ENCODE data around the gene POLR2B. TPM values are rescaled to one million over a fixed set of nuclear protein-coding genes. Genes with fewer than 3 reads are reported as not detected.

The POLR2B gene
- total and polyA plus RNA-seq, 2 of the 8 experiments (the other 6 are each of a cell fraction or from before 2014, with no cell fraction given), result 59.3 to 115 TPM

DNA sequence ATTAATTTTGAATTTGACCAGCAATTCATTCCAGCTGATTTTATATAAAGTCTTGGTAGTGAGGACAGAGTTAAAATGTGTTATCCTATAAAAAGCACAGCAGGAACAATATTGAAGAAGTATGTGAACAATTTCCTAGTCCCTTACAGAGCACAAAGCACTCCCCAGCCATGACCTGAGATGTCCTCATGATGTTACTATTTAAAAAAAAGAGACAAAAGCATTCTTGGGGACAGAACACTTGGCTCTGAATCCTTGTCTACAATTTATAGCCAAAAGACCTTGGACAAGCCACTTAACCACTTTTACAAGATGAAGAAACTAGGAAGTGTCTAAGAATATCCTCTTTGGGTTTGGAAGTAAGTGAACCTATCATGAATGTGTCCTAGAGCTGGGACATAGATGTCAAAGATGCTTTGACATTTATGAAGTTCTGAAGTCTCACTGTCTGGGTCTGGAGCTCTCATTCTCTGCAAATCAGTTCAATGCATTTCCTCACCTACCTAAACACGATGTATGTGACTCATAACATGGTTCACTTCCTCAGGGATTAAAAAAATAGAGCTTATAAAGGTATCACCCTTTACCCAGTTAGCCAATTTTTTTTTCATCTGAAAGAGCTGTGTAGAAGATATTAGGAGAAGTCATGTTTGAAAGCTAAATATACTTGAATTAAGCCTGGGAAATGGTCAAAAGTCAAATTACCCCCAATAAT, 70.1 kb downstream of the POLR2B start:
- Histone ChIP-seq H3K27me3 (replicated peaks in 1 of 4; ENCODE audit: control insufficient read depth in 3 of 4, extremely low read depth in 1 of 4, insufficient read depth in 3 of 4, low read length in 3 of 4) (no peaks in the 10 kb centered on the region), H2AK5ac (ENCODE audit: low read depth, low read length) (no peak overlapping the region), H4K20me1 (replicated peaks in 1 of 2; ENCODE audit: control insufficient read depth in 1 of 2, insufficient read depth in 2 of 2, low read length in 2 of 2) (no peaks in the 10 kb centered on the region), H3K36me3 (ENCODE audit: control insufficient read depth in 2 of 4, insufficient read depth in 4 of 4, low read length in 3 of 4) (no peaks in the 10 kb centered on the region), H2BK12ac (ENCODE audit: low read depth, low read length) (no peak overlapping the region), H3K23ac (ENCODE audit: insufficient read length) (no peak overlapping the region), H3K4me3 (ENCODE audit: extremely low read depth in 1 of 4, insufficient read depth in 2 of 4, low read depth in 3 of 4, low read length in 4 of 4) (no peak overlapping the region), H2BK120ac (replicated peaks; ENCODE audit: low read depth, low read length) (no peak overlapping the region), H3K79me1 (ENCODE audit: low read depth, low read length) (no peaks in the 10 kb centered on the region), H2BK5ac (ENCODE audit: low read depth, low read length) (no peak overlapping the region), H3K9me3 (ENCODE audit: insufficient read depth in 2 of 2, low read depth in 1 of 2, low read length in 1 of 2) (no peaks in the 10 kb centered on the region), H2AFZ (ENCODE audit: low read length) (no peak overlapping the region), H3K9ac (replicated peaks in 1 of 4; ENCODE audit: extremely low read depth in 1 of 4, low read depth in 3 of 4, low read length in 3 of 4) (no peak overlapping the region), H3K14ac (ENCODE audit: insufficient read length) (no peak overlapping the region), H3K4me2 (ENCODE audit: insufficient read depth in 1 of 2, low read depth in 2 of 2, low read length in 2 of 2) (no peak overlapping the region), H3K79me2 (ENCODE audit: control insufficient read depth in 1 of 2, insufficient read depth in 2 of 2, low read length in 2 of 2) (no peaks in the 10 kb centered on the region), H2BK15ac (ENCODE audit: low read length) (no peak overlapping the region), H3K18ac (ENCODE audit: extremely low read depth, low read length) (no peak overlapping the region), H4K5ac (ENCODE audit: insufficient read length, low read depth, low read length) (no peak overlapping the region), H3K4ac (replicated peaks; ENCODE audit: insufficient read length, low read depth, low read length) (no peak overlapping the region), H3K27ac (ENCODE audit: low read depth, low read length) (no peak overlapping the region), H2BK20ac (ENCODE audit: low read length) (no peak overlapping the region), H3K4me1 (replicated peaks in 1 of 4; ENCODE audit: control insufficient read depth in 3 of 4, insufficient read depth in 4 of 4, low read length in 3 of 4) (no peaks in the 10 kb centered on the region), H3K23me2 (ENCODE audit: low read depth, low read length) (peaks cover 2% of the 10 kb centered on the region; the same call in 1 of the 2 replicates), H3K56ac (replicated peaks; ENCODE audit: insufficient read length, low read depth, low read length) (no peak overlapping the region), H4K8ac (ENCODE audit: extremely low read depth, insufficient read depth, low read length) (no peak overlapping the region), H4K91ac (replicated peaks; ENCODE audit: insufficient read length, low read length) (no peak overlapping the region)
- CTCF ChIA-PET (ENCODE audit: partially characterized antibody), result interaction anchor here (0.5 to 4.4 kb wide), 3 partner anchors 10 to 809 kb away, joined by 3 to 26 read pairs (median 3); no protein-coding TSS in a partner anchor
- DNase-seq (ENCODE audit: low read depth in 1 of 2, low spot score in 2 of 2) (no peak), FAIRE-seq (no peak)
- WGBS, 2 experiments (ENCODE audit: extremely low coverage in 1 of 2, insufficient coverage in 1 of 2, insufficient read length in 1 of 2, insufficient replicate concordance in 2 of 2, low coverage in 1 of 2, low lambda C conversion rate in 2 of 2, missing lambda C conversion rate in 1 of 2), result 42% methylated on average over 1 of the region's 1 CpG; no CpG with 5 or more reads in 1 of the 2 experiments
- POLR2A ChIA-PET (ENCODE audit: partially characterized antibody), result no interaction called here
- TF ChIP-seq GABPA (IDR thresholded peaks at IDR 0.05; ENCODE audit: borderline replicate concordance, insufficient read depth, low read length) (no peak), CREB1 (IDR thresholded peaks at IDR 0.05) (no peak), RAD21 (IDR thresholded peaks at IDR 0.05 in 1 of 2, conservative IDR thresholded peaks at IDR 0.05 in 1 of 2; ENCODE audit: low read depth in 2 of 2, low read length in 2 of 2) (no peak), ZNF274 (IDR thresholded peaks at IDR 0.05; ENCODE audit: borderline replicate concordance, extremely low read depth, low read length) (no peak)
- TF ChIP-seq, protein P1, sequence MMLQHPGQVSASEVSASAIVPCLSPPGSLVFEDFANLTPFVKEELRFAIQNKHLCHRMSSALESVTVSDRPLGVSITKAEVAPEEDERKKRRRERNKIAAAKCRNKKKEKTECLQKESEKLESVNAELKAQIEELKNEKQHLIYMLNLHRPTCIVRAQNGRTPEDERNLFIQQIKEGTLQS (IDR thresholded peaks at IDR 0.05; ENCODE audit: insufficient read depth, low read depth, low read length), result no peak
